ENCODE measurements around the gene SLC28A1. TPM values are rescaled to one million over a fixed set of nuclear protein-coding genes. Genes with fewer than 3 reads are reported as not detected.

Gene SLC28A1
- total RNA-seq, 4 donors from 2014 or later, result 0.22 to 0.42 TPM; not detected in 2

- H3K9me3 ChIP-seq, result no peaks in the 10 kb centered on the region
- no peak for DNase-seq (ENCODE audit: low spot score in 2 of 2)
- no peaks in the 10 kb centered on the region for H3K4me1 ChIP-seq
- TF ChIP-seq, protein P1, sequence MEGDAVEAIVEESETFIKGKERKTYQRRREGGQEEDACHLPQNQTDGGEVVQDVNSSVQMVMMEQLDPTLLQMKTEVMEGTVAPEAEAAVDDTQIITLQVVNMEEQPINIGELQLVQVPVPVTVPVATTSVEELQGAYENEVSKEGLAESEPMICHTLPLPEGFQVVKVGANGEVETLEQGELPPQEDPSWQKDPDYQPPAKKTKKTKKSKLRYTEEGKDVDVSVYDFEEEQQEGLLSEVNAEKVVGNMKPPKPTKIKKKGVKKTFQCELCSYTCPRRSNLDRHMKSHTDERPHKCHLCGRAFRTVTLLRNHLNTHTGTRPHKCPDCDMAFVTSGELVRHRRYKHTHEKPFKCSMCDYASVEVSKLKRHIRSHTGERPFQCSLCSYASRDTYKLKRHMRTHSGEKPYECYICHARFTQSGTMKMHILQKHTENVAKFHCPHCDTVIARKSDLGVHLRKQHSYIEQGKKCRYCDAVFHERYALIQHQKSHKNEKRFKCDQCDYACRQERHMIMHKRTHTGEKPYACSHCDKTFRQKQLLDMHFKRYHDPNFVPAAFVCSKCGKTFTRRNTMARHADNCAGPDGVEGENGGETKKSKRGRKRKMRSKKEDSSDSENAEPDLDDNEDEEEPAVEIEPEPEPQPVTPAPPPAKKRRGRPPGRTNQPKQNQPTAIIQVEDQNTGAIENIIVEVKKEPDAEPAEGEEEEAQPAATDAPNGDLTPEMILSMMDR (IDR thresholded peaks at IDR 0.05), result no peak
- TF ChIP-seq EP300 (IDR thresholded peaks at IDR 0.05) (no peak), POLR2A (IDR thresholded peaks at IDR 0.05) (no peak)
- H3K27ac ChIP-seq, result no peak overlapping the region
- H3K27me3 ChIP-seq, result no peaks in the 10 kb centered on the region
- WGBS, 2 donors, result 89 to 93% methylated on average over 11 of the region's 11 CpGs
- no peaks in the 10 kb centered on the region for H3K36me3 ChIP-seq
- H3K4me3 ChIP-seq, result no peak overlapping the region
Measured at GRCh38 chr15:84879088-84879780, 5.2 kb upstream of the SLC28A1 start.

DNA sequence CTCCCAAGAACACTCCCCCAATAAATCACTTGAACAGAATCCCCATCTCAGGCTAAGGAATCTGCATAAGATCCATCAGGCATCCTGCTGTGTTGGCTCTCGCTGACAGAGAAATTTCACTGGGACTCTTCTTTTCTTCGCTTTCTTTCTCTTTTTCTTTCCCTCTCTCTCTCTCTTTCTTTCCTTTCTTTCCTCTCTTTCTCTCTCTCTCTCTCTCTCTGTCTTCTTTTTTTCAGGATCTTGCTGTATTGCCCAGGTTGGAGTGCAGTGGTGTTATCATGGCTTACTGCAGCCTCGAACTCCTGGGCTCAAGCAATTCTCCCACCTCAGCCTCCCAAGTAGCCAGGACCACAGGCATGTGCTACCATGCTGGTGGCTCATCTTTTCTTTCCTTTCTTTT lies 4.5 kb upstream of the SLC28A1 start:
- TF ChIP-seq, protein P1 (IDR thresholded peaks at IDR 0.05), result no peak
- TF ChIP-seq POLR2A (IDR thresholded peaks at IDR 0.05) (no peak), EP300 (IDR thresholded peaks at IDR 0.05) (no peak)
- Histone ChIP-seq H3K27ac (no peak overlapping the region), H3K27me3 (no peaks in the 10 kb centered on the region), H3K36me3 (no peaks in the 10 kb centered on the region), H3K4me1 (no peaks in the 10 kb centered on the region), H3K9me3 (no peaks in the 10 kb centered on the region), H3K4me3 (no peak overlapping the region)
- 75 to 87% methylated on average over 3 of the region's 3 CpGs for WGBS, 2 donors
- DNase-seq (ENCODE audit: low spot score in 2 of 2), result no peak

- Histone ChIP-seq H3K4me1 (no peaks in the 10 kb centered on the region), H3K27me3 (no peaks in the 10 kb centered on the region), H3K9me3 (no peaks in the 10 kb centered on the region), H3K27ac (no peak overlapping the region), H3K36me3 (no peaks in the 10 kb centered on the region), H3K4me3 (no peak overlapping the region)
- WGBS, 2 donors, result 84% methylated on average over 5 to 8 of the region's 8 CpGs
- no peak for TF ChIP-seq EP300 (IDR thresholded peaks at IDR 0.05)
- no peak for TF ChIP-seq POLR2A (IDR thresholded peaks at IDR 0.05)
- TF ChIP-seq, protein P1 (IDR thresholded peaks at IDR 0.05), result no peak
- DNase-seq (ENCODE audit: low spot score in 2 of 2), result no peak
Measured at GRCh38 chr15:84880822-84881519, 3.5 kb upstream of the SLC28A1 start.

DNA sequence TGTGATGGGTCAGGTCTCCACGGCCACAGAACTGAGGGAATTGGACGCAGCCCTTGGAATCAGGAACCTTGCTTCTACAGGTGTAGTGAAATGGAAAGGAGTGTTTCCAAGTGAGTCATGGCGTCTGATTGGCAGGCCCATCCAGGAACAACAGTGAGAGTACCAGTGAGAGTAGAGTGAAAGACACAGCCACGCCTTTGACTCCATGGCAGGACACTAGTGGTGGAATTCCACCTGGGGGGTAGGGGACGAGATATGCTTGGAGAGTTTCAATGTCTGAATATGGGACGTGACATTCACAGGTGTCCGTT lies 3.0 kb upstream of the SLC28A1 start:
- Histone ChIP-seq H3K27me3 (no peaks in the 10 kb centered on the region), H3K4me1 (no peaks in the 10 kb centered on the region), H3K36me3 (no peaks in the 10 kb centered on the region), H3K4me3 (no peak overlapping the region), H3K27ac (no peak overlapping the region), H3K9me3 (no peaks in the 10 kb centered on the region)
- 89 to 94% methylated on average over 7 of the region's 7 CpGs for WGBS, 2 donors
- no peak for DNase-seq (ENCODE audit: low spot score in 2 of 2)
- no peak for TF ChIP-seq POLR2A (IDR thresholded peaks at IDR 0.05)
- no peak for TF ChIP-seq EP300 (IDR thresholded peaks at IDR 0.05)

- WGBS, 2 donors, result 49 to 59% methylated on average over 6 of the region's 6 CpGs
- no peak overlapping the region for H3K27ac ChIP-seq
- DNase-seq (ENCODE audit: low spot score in 2 of 2), result no peak
Measured at GRCh38 chr15:84883466-84883865, 996 bp upstream of the SLC28A1 start.

More at GRCh38 chr15:84883466-84883865, 996 bp upstream of the SLC28A1 start:
- Histone ChIP-seq H3K36me3 (no peaks in the 10 kb centered on the region), H3K27me3 (no peaks in the 10 kb centered on the region), H3K4me3 (no peak overlapping the region), H3K4me1 (no peaks in the 10 kb centered on the region), H3K9me3 (no peaks in the 10 kb centered on the region)
- TF ChIP-seq POLR2A (IDR thresholded peaks at IDR 0.05), result no peak
- no peak for TF ChIP-seq EP300 (IDR thresholded peaks at IDR 0.05)
- TF ChIP-seq, protein P1 (IDR thresholded peaks at IDR 0.05), result no peak
